ENCODE results near the gene TRIOBP.

Gene TRIOBP

GRCh38 chr22:37751449-37752188 is 54.8 kb downstream of the TRIOBP start:
- no peak for TF ChIP-seq CTCF (IDR thresholded peaks at IDR 0.05; ENCODE audit: low read depth, low read length, missing control alignments)
- in situ Hi-C loops (cut with HindIII; ENCODE audit: low pct_ligation_motif_present, low sequenced_read_pairs), result no loop called here
- Histone ChIP-seq H3K27me3 (replicated peaks) (no peaks in the 10 kb centered on the region), H3K27ac (peak overlapping the region; percentile 27), H3K36me3 (replicated peaks) (peaks cover 24% of the 10 kb centered on the region), H3K4me3 (ENCODE audit: low read depth, low read length) (no peak overlapping the region)
- no peak for DNase-seq

GRCh38 chr22:37752189-37753087 is 55.6 kb downstream of the TRIOBP start:
- H3K27me3 ChIP-seq (replicated peaks), result no peaks in the 10 kb centered on the region
- peak overlapping the region; percentile 27 for H3K27ac ChIP-seq
- H3K4me3 ChIP-seq (ENCODE audit: low read depth, low read length), result no peak overlapping the region
- DNase-seq, result peak; percentile 83
- peak; percentile 47 for TF ChIP-seq CTCF (IDR thresholded peaks at IDR 0.05; ENCODE audit: low read depth, low read length, missing control alignments)
- in situ Hi-C loops (cut with HindIII; ENCODE audit: low pct_ligation_motif_present, low sequenced_read_pairs), result no loop called here
- peaks cover 30% of the 10 kb centered on the region for H3K36me3 ChIP-seq (replicated peaks)

- DNase-seq, result no peak
- TF ChIP-seq CTCF (IDR thresholded peaks at IDR 0.05; ENCODE audit: low read depth, low read length, missing control alignments), result no peak
- H3K27me3 ChIP-seq (replicated peaks), result no peaks in the 10 kb centered on the region
- H3K27ac ChIP-seq, result no peak overlapping the region
- H3K4me3 ChIP-seq (ENCODE audit: low read depth, low read length), result no peak overlapping the region
- in situ Hi-C loops (cut with HindIII; ENCODE audit: low pct_ligation_motif_present, low sequenced_read_pairs), result no loop called here
- peaks cover 44% of the 10 kb centered on the region for H3K36me3 ChIP-seq (replicated peaks)
Measured at GRCh38 chr22:37753746-37754145, 56.9 kb downstream of the TRIOBP start.

- no peak for TF ChIP-seq CTCF (IDR thresholded peaks at IDR 0.05; ENCODE audit: low read depth, low read length, missing control alignments)
- no peak for DNase-seq
- H3K27me3 ChIP-seq (replicated peaks), result no peaks in the 10 kb centered on the region
- peaks cover 63% of the 10 kb centered on the region for H3K36me3 ChIP-seq (replicated peaks)
- in situ Hi-C loops (cut with HindIII; ENCODE audit: low pct_ligation_motif_present, low sequenced_read_pairs), result no loop called here
- no peak overlapping the region for H3K4me3 ChIP-seq (ENCODE audit: low read depth, low read length)
- H3K27ac ChIP-seq, result no peak overlapping the region
Measured at GRCh38 chr22:37757663-37758062, 60.8 kb downstream of the TRIOBP start.

- Histone ChIP-seq H3K36me3 (replicated peaks) (peaks cover 68% of the 10 kb centered on the region), H3K4me3 (ENCODE audit: low read depth, low read length) (no peak overlapping the region), H3K27ac (no peak overlapping the region), H3K27me3 (replicated peaks) (no peaks in the 10 kb centered on the region)
- in situ Hi-C loops (cut with HindIII; ENCODE audit: low pct_ligation_motif_present, low sequenced_read_pairs), result no loop called here
- no peak for DNase-seq
- no peak for TF ChIP-seq CTCF (IDR thresholded peaks at IDR 0.05; ENCODE audit: low read depth, low read length, missing control alignments)
Measured at GRCh38 chr22:37758694-37759093, 61.8 kb downstream of the TRIOBP start.
